ENCODE results near the gene GLYATL1.
A peak's percentile ranks its signal among the peaks of the same experiment; 100 is the strongest.

GLYATL1 gene

DNA sequence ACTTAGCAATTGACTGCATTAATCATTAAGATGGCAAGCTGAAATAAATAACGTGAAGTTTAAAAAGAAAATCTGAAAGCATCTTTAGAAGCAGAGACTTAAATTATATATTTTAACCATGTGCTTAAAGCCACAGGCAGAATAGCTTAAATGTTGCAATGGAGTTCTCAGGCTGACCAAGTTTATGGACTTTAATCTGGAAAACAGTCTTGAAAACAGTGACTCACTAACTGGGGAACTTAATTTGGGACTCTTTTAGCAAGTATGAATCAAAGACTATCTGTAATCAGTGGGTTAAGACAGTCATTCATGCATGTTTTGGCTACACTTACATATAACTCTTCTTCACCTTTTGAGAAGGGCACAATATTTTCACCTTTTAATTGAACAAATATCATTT lies 12.6 kb upstream of the GLYATL1 start:
- no peak for DNase-seq (ENCODE audit: low read depth)

DNA sequence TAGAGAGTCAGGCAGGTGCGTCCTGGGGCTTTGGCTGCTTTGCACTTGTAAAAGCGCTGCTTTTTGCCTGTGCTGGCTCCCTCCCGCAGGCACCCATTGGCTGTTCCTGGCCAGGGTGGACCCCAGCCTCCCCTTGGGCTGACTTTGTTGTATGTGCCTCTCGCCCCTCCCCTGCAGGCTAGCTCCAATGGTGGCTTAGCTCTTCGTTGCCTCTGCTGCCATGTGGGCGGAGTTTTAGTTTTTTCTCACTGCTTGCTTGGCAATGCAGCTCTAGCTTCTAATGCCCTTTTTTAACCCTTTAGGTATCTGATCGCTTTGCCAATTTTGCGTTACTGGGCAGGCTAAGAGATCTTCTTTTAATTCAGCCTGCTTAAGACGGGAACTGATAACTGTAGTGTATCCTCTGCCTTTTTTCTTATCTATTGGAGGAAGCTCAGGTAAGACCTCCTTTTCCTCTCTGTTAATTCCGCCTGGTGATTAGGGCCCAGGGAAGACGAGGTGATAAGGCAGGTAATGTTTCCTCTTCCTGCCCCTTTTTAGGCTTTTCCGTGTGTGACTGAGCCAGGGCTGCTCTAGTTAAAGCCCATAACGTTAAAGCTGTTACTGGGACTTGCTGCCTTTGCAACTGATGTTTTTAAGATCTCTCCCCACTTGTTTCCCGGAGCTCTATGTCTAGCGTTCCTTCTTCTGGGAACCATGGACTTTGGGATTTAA lies 11.7 kb upstream of the GLYATL1 start:
- no peak for DNase-seq (ENCODE audit: low read depth)

DNA sequence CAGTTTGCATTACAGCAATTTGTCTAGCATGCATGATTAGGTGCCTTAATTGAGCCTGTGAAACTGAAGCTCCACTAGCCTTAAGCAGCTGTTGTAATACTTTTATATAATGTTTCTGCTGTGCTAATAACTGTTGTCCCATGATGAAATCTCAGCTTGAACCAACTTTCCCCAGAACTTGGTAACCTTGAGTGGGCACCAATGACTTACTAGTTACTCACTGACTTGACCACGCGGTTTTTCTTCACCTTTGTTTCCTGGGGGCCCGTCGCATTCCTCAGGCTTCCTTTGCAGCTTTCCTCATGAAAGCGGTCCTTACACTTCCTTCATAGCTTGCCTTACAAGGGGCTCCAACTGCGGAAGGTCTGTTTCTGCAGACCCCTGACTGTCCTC lies 11.2 kb upstream of the GLYATL1 start:
- no peak for DNase-seq (ENCODE audit: low read depth)

DNA sequence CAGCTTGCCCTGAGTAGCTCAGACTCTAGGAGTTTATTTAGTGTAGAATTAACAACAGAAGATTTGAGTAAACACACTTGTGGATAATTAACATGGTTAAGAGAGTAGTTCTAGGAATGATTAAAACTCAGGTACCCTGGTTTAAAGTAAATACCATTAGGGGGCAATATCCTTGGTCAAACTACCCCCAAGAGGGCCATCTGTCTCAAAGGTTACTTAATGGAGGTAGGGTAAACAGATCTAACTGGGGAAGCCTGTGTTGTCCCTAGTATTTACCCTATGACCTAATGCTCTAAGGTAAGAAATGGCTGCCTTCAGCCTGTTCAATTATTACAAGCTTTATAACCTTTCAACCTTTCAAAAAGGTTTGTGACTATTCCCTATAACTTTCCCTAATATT lies 10.6 kb upstream of the GLYATL1 start:
- no peak for DNase-seq (ENCODE audit: low read depth)

DNA sequence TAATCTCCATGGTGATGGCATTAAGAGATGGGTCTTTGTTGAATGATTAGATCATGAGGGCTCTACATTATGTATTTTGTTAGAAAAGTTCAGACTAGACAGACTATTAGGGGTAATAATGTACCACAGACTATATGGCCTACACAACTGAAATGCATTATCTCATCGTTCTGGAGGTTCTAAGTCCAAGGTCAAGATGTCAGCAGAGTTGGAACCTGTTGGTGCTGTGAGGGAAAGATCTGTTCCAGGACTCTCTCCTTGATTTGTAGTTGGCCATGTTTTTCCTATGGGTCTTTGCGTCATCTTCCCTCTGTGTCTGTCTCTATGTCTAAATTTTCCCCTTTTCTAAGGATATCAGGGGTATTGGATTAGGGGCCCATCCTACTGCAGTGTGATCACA lies 8.4 kb upstream of the GLYATL1 start:
- DNase-seq (ENCODE audit: low read depth) = no peak

DNA sequence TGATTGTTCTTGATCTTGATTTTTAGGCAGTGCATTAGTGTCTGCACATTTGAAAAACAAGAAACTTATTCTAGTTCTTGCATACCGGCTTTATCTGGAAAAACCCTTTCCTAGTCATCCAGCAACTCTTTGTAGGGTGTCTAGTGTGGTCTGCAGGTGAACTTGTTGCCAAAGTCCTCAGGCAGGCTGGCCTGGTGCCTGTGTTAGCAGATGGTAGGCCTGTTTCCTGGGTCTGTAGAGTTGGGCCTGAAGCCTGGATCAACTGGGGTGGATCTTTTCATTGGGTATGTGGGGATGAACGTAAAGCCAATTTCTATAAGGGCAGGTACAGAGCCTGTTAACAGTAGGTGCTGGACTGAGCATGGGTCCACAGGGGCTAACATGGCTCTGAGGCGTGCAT lies 5.6 kb upstream of the GLYATL1 start:
- no peak for DNase-seq (ENCODE audit: low read depth)

DNA sequence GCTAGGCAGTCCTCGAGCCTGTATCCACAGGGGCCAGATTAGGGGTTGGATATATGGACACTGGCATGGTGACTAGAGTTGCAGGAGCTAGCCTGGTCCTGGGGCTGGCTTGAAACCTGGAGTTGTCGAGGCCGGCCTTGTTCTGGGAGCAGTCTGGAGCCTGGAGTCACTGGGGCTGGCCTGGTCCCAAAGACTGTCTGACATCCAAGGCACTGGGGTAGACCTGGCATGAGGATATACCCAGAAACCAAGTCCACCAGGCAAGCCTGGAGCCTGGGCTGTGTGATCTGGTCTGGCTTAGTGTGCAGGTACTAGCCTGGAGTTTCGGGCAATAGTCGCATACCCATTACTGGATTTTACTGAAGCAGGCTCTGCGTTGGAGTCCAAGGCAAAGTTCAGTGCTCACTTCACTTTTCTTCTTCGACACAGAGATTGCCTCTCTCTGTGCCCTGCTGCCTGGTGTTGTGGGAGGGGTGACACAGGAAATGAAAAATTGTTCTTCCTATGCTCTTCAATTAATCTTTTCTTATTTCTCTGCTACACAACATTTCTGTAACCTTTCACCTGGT lies 4.3 kb upstream of the GLYATL1 start:
- DNase-seq (ENCODE audit: low read depth) = no peak

DNA sequence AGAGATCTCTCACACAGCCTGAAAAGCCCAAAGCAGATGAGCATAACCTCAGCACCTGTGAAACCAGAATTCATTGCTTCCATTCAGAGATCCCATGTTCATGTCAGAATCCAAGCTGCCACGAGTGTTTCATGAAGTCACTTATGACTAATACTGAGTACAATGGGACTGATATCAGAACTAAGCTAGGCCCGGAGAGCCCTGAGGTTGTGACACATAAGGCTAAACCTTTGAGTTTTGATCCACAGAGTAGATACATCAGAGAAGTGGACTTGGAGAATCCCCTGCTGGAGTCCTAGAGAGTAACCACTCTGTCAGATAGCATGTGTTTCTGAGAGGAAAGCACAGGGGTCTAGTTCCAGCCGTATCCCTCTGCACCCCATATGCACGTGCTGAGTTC lies 890 bp upstream of the GLYATL1 start:
- no peak for DNase-seq (ENCODE audit: low read depth)

DNA sequence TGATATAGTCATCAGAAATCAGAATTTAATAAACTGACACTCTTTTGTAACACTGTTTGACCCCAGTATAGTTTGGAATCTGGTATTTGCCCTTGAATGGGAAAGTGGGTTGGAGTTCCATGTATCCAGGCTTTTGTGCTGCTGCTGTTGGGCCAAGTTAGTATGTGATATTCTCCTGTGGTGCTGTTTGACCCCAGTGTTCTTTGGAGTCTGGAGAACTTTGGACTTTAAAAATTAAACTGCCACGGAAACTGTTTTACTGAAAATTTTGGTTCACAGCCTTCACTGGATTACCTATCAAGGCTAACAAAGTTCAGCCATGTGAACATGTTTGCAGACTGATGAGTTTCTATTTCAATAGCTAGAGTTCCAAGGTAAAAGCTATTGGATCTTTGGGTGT lies 740 bp downstream of the GLYATL1 start:
- DNase-seq (ENCODE audit: low read depth) = no peak

DNA sequence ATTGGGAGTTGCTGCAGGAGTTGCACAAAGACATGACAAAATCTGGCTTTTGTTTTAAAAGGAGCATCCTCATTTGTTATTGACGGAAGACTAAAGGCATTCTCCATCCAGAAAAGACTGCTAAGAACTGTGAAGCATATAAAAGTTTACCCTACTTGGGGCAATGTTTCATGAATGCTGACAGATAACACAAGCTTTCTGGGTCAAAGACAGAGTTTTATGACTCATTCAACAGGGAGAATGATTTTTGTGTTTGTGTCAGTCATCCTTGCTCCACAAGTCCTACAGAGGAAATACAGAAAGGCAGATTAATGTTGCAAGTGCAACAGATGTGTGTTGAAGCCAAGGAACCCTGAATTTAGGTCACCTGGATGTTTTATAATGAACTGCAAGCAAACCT lies 2.5 kb downstream of the GLYATL1 start:
- DNase-seq (ENCODE audit: low read depth) = no peak

DNA sequence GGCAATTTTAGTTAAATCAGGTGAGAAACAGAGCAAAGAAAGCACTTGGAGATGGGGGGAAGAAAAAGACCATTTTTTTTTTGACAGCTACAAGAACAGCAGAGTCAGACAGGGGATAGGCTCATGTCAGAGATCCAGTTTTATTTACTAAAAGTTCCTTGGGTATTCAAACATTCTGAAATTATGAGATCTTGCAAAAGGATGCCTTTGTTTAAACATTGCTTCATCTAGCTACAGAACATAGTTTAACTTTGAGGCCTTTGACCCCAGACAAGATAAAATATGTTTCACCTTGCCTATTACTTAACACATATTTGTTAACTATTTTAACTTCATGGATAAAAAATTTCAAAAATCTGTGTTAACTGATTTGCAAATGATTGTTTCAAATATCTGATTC lies 6.4 kb downstream of the GLYATL1 start:
- no peak for DNase-seq (ENCODE audit: low read depth)

DNA sequence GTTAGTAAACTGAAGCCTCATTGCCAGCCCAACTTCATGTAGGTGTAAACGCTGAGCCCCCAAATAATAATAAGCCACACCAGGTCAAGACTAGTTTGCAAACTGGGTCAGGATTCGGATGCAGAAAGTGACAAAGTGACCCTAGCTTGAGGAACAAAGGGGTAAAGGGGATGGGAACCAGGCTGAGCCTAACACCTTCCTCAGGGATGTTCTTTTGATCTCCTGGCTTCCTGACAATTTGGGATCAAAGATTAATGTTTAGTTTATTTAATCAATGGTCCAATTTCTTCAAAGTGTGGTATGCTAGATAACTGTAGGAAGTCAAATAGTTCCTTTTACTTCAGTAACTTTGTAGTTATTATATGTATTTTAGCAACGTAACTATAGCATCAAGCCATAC lies 9.9 kb downstream of the GLYATL1 start:
- DNase-seq (ENCODE audit: low read depth) = no peak

DNA sequence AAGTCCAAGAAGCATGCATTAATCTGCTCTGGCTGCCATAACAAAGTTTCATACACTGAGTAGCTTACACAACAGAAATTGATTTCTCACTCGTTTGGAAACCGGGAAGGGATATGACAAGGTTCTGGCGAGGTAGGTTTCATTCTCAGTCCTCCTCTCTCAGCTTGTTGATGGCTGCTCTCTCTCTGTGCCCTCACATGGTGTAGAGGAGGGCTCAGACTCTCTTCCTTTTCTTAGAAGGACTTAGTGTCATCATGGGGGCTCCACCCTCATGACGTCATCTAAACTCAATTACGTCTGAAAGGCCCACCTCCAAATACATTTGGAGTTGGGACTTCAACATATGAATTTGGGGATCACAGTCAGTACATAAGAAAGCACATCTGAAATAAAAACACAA lies 18.6 kb downstream of the GLYATL1 start:
- no peak for DNase-seq (ENCODE audit: low read depth)

DNA sequence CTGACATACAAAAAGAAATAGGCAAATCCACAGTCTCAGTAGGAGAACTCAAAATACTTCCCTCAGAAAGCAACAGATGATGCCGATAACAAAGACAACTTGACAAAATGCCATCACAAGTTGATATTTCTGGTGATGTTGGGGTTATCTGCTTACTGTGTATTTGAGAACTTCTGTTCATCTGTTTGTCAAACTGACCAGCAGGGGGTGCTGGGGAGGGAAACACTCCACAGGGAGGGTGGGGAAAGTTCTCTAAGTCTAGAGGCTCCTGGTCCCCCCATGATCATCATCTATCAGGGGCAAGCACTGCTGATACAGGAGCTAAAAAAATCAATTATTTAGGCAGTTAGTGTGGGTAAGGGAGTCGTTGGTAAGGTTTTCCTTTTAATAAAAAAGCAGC lies 19.2 kb downstream of the GLYATL1 start:
- peak; percentile 13 for DNase-seq (ENCODE audit: low read depth)

DNA sequence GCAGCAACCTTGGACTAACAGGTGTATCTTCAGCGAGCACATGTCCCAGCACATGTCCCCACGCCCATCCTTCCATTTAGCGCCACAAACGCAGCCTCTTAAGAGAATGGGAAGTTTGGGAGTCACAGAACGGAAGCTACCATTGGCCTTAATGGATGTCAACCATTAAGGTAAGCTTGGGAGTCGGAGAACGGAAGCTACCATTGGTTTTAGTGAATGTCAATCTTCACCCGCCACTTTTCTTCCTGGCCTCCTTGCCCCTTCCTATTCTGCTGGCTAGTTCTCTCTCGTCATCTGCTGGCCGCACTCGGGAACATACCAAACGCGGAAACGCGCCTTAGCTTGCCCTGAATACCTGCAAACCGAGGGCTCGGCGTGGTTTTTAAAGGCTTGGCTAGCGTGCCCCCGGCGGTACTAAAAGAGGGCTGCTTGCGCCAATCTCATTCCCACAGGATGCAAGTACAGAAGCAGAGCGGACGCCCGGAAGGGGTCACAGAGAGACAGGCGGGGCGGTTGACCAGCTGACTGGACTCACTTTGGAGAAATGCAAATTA lies 24.3 kb downstream of the GLYATL1 start:
- no peak for DNase-seq (ENCODE audit: low read depth)

DNA sequence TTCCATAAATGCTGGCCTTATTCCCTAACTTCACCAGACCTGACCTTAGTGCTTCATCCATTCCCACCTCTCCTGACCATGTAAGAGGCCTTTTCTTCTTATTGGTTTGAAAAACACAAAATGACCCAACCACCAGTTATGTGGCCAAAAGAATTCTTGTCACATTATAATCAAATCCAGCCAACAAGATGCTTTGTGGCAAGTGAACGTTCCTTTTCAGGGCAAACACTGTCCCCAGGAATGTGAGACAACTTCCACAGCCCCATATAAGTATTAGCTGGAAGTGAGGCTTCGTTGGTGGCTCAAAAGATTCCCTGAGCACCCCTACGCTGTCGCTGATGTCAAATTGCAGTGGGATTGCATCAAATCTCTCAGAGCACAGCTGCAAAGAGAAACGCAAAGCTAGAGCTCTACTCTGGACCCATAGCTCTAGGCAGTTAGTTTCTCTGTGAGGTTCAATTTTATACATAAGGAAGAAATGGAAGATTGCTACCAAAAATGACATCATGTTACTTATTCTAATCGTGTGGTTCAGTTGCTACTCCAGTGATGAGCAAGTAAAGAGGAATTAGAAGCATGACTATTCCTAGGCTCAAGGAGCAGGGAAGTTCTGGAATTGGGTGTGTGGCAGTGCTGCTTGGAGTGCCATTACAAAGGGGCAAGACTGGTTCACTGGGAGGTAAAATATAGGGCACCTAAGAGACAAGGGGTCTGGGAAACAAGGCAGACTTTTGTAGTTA lies 26.1 kb downstream of the GLYATL1 start:
- DNase-seq (ENCODE audit: low read depth) = no peak

DNA sequence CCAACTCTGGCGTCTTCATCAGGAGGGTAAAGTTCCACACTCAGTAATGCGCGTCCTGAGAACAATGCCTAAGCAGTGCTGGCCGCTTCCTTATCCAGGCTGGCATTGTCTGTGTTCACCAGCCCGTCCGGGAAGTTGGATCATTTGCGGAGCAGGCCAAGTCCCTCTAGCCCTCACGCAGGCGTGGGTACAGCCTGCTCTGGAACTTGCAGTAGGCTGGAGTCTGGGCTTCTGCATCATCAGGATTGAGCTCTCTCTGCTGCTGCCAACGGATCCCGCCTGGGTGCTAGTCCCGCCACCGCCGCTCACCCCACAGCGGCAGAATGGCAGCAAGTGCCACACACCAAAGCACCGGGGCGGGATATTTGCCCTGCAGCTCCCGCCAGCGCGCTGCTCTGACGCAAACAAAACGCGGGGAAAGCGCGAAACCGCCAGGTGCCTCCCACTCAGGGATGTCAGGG lies 29.0 kb downstream of the GLYATL1 start:
- DNase-seq (ENCODE audit: low read depth) = no peak

DNA sequence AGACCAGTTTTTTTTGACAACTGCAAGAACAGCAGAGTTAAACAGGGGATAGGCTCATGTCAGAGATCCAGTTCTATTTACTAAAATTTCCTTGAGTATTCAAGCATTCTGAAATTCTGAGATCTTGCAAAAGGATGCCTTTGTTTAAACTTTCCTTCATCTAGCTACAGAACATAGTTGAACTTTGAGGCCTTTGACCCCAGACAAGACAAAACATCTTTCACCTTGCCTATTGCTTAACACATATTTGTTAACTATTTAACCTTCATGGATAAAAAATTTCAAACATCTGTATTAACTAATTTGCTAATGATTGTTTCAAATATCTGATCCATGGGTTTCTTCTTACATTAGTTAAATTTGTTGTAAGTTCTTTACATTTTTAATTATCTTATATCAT lies 38.2 kb downstream of the GLYATL1 start:
- no peak for DNase-seq (ENCODE audit: low read depth)

DNA sequence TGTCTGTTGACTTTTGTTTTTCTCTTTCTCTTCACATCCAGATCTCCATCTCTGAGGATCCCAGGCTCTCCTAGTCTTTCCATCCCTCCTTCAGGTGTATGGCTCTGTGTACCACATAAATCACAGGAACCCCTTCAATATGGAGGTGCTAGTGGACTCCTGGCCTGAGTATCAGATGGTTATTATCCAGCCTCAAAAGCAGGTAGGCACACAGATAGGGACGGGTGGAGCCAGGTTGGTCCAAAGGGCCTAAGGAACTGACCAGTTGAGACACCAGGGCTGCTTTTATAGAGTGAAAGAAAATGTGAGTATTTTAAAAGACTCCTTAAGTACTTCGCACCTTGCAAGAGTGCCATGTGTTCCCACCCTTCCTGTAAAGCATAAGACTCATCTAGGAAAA lies 39.9 kb downstream of the GLYATL1 start:
- no peak for DNase-seq (ENCODE audit: low read depth)

DNA sequence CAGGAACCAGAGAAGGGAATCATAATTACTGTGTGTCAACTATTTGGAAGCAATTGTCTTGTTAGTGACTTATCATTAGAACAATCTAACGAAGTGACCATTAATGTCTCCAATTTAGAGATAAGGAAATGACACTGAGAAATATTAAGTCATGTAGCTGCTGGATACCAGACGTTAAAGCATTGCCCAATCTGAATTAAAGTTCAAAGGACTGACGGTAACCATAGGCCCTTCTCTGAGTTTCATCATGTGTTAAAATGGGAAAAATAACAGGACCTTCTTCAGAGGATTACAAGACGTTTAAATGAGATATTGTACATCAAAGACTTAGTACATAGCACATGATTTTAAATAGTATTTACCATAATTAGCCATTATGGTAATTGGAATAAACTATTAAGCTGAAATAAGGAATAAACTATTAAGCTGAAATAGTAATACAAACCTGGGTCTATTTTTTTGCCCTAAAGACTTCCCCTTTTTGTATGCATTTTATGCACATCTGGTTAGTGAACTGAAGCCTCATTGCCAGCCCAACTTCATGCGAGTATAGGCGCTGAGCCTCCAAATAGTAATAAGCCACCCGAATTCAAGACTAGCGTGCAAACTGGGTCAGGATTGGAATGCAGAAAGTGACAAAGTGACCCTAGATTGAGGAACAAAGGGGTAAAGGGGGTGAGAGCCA lies 41.0 kb downstream of the GLYATL1 start:
- DNase-seq (ENCODE audit: low read depth) = no peak

DNA sequence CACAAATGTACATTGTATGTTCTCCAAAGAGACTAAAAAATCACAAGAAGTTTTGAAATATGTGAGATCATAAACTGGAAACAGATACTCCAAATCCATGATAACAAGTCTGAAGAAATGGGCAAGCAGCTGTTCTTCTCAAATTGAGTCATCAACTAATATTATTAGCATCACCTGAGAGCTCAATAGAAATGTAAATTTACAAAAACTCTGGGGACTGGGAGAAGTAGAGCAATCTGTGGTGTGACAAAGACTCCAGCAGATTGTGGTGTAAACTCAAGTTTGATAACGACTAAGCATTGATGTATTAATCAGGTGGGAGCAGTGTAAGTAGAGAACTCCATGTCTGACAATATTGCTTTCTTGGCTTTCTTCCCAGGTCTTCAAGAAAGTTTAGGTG lies 53.2 kb downstream of the GLYATL1 start:
- DNase-seq (ENCODE audit: low read depth) = no peak

DNA sequence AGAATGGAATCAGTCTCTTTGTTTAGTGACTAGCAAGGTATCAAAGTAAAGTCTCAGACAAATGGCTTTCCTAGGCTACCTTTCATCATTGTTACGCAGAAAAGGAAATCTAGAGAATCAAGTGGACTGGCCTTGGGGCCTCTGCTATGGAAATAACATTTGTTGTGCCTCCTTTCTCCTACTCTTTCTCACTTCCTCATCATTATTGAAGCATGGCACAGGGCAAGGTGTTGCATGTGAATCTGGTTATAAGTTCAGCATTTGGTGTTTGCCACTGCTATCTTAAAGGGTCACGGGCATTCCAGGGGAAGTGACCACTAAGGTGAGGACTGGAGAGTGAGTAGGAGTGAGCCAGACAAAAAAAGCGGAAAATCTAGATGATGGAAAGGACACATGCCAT lies 54.9 kb downstream of the GLYATL1 start:
- no peak for DNase-seq (ENCODE audit: low read depth)
